GM21381 (cell line): ENCODE results near the gene ATXN1.

Experiments used
- ATAC-seq: cut with Tn5 transposase; IDR thresholded peaks from one replicate; pipeline ENCODE4 v1.9.1; 2021; ENCODE audit warnings: mild to moderate bottlenecking, moderate library complexity; ENCODE audit not compliant: unreplicated experiment

Gene ATXN1

DNA sequence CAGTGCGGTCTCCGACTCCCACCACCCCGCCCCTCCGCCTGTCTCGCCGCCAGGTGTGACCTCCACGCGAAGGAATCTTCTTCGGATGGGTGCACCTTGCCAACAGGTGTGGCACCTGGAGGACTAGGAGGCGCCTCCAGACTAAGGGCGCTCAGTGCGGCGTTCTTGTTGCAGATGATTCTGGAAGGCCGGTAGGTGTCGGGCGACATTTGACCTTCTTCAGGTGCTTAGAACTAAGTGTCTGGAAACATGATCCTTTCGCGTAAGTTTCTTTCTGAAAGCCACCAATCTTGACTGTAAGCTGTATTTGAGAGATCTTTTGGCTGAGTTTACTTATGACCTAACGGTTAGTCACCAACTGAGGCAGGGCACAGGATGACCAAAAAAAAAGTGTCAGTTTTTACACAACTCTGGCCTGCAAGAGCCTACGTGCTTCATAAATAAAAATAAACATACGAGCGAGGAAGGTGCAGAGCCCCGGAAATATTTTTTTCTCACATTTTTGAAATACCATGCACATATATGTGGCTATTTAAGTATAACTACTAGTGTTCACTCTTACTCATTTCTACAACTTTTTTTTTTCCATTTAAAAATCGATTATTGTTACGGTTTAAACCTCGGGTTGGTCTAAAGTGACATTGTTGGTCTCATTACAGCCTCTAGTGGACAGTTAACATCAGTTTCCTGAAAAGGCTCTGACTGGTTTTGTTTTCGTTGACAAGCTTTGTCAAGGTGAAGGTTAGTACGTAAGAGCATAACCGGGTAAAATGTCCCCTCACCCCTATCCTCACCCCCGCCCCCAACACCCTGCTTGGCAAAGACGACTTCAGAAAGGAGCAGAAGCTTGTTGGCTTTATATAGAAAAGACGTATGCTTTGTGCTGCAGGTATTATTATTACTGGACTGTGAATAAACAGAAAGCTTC is 1.6 kb upstream of the ATXN1 start:
- ATAC-seq, result peak; percentile 28

DNA sequence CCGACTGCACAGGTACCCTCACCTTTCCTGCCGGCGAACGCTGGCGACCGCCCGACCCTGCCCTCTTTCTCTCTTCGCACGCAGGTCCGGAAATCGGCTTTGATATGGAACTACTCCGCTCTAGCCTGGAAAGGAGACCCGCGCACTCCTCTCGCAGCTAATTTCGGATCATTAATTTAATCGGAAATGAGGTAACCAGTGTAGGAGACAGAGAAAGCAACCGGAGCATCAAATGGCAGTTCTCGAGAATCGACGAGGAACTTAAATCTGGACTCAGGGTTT is 949 bp upstream of the ATXN1 start:
- peak; percentile 0 for ATAC-seq

DNA sequence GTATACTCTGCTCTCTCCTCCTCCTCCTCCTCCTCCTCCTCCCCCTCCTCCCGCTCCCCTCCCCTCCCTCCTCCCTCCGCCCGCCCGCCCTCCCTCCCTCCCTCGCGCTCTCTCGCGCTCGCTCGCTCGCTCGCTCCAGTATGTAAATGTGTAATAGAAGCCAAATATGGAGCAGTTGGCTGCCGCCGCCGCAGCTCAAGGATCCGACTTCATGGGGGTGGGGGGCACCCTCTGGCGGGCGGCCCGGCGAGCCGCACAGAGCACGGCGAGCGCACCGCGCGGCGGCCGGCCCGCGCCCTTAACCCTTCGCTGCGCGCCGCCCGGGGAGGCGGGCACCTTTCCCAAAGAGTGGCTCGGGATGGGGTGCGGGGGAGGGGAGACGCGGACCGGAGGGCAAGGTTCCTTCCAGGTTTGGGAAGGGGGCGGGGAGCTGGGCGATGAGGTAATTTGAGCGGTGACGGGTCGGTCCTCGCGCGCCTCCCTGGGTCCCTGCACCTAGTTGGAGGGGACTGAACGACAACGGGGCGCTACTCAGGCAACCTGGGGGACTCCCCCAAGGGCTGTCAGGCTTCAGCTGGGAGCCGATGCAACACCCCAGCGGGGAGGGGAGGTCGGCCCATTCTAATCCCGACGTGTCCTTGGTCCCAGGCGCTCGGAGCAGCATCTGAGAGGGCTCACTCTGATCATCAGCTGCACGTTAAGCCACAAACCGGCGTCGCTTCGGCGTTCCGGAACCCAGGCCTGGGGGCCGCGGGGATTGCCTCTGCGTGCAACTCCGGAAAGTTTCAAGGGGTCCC is 409 bp upstream of the ATXN1 start:
- peak; percentile 44 for ATAC-seq

DNA sequence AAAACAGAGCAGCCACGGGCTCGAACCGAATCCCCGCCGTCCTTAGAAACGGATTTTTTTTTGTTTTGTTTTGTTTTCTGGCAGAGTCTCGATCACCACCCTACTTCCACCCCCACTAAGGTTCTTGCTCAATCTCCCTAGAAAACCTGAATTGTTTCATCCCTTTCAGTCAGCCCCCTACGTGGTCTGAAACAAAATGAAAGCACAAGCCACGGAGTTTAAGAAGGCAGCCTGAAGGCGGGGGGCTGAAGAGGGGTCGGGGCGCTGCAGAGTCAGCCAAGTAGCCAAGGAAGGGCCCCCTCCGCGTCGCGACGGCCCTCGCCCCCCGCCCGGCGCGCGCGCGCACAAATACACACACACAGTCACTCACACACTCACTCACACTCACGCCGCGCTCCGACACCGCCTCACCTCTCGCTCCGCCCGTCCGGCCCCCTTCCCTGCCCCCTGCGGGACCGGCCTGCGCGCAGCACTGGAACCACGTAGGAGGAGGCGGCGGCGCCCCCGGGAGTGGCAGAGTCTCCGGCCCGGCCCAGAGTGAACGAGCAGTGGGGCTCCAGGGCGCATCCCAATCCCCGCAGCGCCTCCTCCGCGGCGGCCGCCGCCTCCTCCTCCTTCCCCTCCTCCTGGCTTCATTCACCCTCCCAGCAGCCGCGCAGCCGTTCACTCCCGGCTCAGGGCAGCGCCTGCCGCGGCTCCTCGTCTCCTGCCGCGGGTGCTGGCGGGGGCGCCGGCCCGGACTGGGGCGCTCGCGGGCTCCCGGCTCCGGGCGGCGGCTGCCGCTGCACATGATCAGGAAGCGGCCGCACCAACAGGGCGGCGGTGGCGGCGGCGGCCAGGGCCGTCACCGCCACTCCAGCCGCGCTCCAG is 1.4 kb downstream of the ATXN1 start:
- peak; percentile 34 for ATAC-seq

DNA sequence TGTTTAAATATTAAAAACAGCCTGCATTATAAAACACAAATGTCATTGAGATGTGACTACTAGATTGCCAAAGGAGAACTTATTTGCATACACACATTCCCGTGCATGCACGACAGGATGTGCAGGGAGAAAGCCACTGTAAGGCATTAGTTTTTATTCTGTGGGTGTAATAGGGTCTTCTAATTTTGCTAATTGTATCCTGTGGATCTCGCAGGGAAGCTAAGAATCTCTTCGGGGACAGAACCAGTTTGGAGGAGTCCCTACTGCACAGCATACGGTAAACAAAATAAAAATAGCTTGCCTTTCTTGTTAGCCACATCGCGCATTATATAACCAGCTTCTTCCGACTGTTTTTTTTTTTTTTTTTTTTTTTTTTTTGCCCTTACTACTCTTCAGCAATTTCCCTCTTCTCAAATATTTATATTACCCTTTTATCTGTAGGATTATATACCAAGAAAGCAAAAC is 2.0 kb downstream of the ATXN1 start:
- ATAC-seq, result no peak

DNA sequence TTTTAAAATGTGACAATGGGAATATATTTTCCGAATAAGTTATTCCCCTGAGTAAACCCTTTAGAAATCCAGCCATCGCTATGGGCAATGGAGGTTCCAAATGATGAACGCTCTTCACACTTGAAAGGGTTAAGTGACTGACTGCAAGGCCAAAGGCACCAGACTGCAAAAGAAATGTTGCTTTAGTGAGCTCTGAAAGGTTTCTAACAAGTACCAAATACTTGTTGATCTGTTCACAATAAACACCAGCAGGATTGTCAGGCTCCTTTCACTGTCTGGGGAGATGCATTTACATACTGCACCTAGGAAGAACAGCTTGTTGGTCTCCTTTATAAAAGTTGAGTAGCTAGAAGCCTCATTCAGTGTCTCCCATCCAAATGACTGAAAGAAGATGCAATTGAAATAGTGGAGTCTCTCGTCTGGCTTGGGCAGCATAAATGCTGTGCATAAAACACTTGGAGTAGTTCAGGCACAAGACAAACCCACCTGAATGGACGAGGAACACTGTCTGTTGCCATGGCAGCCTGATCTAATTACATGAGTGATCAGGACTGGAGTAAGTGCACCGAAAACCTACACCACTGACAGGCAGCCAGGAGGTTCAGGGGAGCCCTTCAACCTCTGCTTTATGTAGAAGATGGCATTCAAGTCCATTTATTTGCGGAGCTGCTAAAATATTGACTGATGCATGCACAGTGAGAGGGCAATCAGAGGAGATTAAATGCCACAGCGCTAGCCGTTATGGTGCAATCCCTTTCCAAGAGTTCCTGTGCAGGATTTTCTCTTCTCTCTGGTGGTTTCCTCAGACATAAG is 2.9 kb downstream of the ATXN1 start:
- ATAC-seq, result no peak

DNA sequence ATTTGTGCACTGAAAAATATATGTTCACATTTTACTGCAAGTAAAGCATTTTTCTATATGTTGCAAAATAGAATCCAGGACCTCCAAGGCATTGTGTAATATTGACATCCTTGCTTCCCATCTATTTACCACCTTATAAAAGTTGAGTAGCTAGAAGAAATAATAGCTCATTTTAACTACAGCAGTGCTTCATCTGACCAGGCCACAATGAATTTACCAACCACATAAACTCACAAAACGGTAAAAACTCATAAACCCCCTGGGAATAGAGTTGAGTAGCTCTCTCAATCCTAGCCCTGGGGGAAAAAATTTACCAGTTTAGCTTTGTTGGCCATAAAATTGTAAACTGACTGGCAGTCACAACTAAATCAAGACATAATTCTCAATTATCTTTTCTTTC is 3.9 kb downstream of the ATXN1 start:
- ATAC-seq, result no peak

DNA sequence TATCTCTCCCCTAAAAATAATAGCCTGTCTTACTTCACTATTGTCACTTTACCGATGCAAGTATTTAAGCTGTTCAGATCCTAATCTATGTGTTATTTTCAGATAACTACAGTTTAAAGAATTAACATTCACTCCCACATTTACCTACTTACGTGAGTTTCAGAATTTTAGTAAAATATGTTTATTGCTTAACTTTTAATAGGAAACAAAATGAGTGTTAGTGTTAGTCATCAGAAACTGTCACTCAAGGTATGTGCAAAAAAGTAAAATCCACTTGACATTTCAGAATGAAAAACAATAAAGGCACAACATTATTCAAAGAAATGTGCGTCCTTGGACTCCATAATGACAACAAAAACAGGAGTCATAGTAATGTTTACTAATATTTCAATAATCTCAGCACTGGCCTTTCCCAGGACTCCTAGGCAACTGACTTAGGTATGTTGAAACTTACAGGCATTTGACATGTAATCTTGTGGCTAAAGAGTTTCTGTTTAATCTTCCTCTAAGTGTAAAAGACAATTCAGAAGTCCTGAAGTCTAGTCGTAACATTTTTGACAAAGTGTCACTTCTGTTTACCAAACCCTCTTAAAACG is 4.5 kb downstream of the ATXN1 start:
- no peak for ATAC-seq

DNA sequence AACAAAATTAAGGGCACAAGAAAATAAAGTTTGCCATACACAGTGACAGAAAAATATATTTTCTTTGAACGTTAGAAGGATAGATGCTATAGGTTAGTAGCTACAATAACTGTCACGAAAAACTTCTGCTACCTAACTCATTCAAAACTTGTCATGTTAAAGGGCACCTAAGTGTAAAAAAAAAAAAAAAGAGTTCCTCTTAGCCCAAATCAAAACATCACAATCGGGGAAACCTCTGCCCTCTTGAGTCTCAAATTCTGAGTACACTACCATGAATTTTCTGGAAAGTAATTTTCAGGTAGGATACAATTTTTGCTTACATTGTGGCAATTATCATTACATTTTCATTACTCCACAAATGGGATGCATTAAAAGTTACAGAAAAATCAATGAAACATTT is 5.7 kb downstream of the ATXN1 start:
- no peak for ATAC-seq

DNA sequence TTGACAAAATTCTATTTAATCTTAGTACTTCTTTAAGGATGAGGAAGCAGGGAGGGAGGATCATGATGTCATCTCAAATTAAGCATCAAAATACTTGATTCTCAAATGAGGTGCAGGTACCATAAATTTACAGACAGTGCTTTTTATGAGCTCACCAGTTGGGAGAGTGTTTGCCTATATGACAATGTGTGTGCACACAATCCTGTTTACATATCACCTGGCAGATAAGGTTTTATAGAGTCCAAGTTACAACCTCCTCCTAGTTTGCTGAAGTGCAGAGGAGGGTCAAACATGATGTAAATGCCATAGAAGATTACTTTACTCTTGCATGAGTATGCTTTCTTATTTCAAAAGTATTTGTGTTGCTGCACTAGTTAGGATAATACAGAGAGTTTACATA is 6.4 kb downstream of the ATXN1 start:
- ATAC-seq, result no peak

DNA sequence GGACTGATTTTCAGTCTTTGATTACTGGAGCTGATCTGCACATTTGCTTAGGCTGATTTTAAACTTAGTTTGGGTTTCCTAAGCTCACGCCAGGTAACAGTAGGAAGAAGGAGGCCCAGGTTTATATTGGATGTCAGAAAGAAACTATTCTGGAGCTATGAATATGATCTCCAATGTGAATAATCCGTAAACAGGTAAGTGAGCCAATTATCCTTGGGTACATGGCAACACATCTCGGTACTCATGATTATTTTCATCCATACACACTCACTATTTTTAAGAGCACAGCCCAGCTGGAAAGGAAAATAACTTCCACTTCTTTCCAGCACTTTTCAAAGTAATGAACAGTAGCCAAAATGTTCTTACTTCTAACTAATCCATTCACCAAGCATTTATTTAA is 7.0 kb downstream of the ATXN1 start:
- ATAC-seq, result no peak

DNA sequence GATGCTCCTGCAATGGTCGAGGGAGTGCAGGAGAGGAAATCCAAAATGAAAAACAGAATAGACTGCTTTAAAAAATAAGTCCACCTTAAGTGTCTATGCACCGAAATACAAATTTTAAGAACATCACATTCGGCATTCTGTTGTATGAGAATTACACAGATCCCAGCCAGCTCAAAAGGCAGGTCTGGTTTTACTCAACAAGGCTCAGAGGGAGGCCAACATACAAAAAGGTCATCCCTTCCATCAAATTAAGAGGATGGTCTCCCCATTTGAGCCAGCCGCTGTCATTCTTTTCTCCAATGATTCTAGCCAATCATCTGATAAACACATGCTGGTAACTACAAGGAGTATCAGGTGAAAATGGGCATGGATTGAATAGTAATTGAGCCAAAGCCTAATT is 7.9 kb downstream of the ATXN1 start:
- no peak for ATAC-seq

DNA sequence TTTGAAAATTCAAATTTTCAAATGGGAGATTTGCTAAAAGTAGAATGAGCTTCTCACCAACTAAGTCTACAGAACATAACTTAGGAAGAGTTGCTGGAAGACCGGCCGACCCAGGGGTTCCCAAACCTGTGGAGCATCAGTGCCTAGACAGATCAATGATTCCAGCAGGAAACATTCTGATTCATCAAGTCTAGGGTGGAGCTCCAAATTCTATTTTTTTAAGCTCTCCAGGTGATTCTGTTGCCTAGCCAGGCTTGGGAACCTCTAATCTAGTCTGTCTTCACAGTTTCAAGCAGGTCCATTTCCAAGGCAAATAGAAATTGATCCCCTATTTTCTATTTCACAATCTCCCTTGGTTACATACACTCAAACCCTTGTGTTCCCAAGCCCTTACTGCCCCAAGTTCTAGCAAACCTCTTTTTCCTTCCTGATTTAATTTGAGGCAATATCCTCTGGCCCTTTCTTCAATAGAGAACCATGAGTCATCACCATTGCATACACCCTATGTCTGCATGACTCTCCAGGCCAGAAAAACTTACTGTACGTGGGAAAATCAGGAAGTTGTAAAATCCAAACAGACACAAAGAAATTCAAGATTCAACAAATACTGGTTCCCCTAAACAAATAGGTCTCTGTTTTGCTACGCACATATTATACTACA is 8.9 kb downstream of the ATXN1 start:
- no peak for ATAC-seq

DNA sequence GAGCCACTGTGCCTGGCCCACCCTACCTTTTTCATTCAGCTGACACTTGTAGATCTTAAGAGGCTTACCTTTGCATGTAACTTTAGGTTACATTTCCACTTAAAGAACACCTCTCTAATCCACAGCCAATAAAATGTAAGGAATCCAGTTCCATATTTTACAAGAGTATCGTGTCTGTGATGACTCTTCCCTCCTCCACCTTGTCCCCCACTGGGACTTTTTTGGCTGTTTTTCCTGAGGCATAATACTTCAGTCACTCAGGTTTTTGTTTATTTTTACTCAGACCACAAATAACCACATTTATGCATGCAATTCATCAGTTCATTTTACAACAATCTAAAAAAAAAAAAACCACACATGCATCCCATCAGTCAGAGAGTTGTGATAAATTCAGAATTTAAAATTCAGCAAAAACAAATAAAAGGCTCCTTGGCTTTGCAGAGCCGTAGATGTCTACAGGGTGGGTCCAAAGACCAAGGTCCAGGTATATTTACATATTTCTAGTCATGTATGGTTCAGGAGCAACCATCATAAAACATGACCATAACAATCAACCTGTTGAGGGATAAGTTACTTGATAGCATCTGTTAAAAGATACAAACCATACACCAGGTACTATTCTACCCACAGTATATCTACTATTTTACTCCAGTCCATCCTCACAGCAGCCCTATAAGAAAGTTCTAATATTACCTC is 9.9 kb downstream of the ATXN1 start:
- no peak for ATAC-seq

DNA sequence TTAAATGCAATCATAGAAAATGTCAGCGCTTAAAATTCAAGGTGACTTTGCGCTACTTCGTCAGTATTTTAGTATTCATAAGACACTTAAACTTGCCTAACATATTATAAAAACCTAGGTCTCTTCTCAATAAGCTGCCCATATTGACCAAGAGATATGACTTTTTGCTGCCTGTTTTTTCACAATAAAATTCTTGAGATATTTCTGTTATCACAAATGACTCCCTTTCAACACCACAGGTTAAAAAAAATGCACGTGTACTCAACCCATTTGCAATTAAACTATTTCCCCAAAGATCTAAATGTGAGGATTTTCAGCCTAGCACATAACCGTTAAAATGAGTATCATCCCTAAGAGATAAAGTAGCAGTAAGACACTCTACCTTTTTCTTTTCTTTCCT is 10.7 kb downstream of the ATXN1 start:
- no peak for ATAC-seq

DNA sequence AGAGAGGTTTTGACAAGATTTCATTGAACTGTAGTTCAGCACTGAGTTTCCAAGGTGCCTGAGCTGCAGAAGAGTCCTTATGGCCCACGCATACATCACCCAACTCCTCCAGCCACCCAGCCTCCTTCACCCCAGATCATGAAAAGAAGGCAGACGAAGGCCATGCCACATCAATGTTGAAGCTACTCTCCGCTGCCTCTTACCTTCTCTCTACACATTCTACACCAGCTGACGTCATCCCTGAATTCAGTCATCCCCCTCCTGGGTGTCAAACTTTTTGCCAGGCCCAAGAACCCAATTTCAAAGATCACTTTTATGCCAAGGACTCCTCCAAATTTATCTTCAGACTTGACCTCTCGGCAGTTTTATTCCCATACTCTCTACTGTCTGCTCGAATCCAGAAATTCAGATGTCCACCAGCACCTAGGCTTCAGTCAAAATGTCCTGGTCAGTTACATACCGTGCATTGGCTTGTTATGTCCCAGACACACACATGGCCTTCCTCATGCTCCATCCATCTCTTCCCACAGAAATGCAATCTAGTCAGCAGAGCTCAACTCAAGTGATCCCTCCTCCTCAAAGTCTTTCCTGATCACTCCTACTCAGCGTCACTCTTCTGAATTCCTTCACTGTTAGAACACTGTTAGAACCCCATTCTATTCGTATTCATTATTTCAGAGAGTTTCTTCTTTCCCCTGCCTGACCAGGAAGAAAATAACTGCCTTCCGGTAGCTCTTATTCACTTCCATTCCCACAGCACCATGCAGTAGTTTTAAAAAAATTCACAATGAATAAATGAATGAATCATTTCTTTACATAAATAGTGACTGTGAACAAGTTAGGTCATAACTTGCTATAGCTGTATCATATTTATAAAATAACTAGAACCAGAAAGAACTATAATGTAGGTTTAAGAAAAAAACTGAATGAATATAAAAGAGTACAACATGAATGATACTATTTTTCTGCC is 11.5 kb downstream of the ATXN1 start:
- no peak for ATAC-seq

DNA sequence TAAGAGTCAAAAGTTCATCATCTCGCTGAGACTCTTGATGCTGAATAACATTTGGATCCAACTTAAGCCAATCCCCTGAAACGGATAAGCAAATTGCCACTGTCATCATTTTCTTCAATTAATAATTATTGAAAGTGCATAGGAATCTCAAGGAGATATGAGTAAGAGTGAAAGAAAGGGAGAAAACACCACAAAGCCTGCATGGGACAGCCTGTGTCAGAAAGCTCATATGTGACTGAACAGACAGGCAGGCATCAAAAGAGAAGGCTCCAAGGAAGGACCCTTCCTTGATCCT is 13.3 kb downstream of the ATXN1 start:
- ATAC-seq, result no peak
